ENCODE measurements around the gene DNAJC10. TPM values are rescaled to one million over a fixed set of nuclear protein-coding genes. Genes with fewer than 3 reads are reported as not detected.

The DNAJC10 gene
- total and polyA plus RNA-seq, 2 donors (not counting 3 experiments of a cell fraction or from before 2014, with no cell fraction given) = 45.1 to 201 TPM

GRCh38 chr2:182695776-182696175 lies 20.3 kb upstream of the DNAJC10 start:
- no peak for FAIRE-seq
- BruUV-seq (replicated peaks) = no TSS peak
- dilution Hi-C loops (cut with MboI; ENCODE audit: extremely low pct_ligation_motif_present, low sequenced_read_pairs) = no loop called here
- Histone ChIP-seq H4K20me1 (replicated peaks; ENCODE audit: control insufficient read depth, extremely low read depth, insufficient read depth, low read length) (no peaks in the 10 kb centered on the region), H3K4me1 (ENCODE audit: control insufficient read depth, extremely low read depth, insufficient read depth, low read length) (no peaks in the 10 kb centered on the region), H2AFZ (ENCODE audit: low read depth, low read length) (no peak overlapping the region), H3K27ac (ENCODE audit: insufficient read depth, low read depth, low read length) (no peak overlapping the region), H3K4me2 (ENCODE audit: insufficient read depth, low read length) (no peak overlapping the region), H3K9me3 (replicated peaks; ENCODE audit: control insufficient read depth, insufficient read depth, low read length) (no peaks in the 10 kb centered on the region), H3K36me3 (ENCODE audit: control insufficient read depth in 2 of 2, extremely low read depth in 1 of 2, insufficient read depth in 2 of 2, low read length in 2 of 2) (no peaks in the 10 kb centered on the region), H3K9me1 (replicated peaks; ENCODE audit: control insufficient read depth, extremely low read depth, insufficient read depth, low read length) (no peaks in the 10 kb centered on the region), H3K9ac (replicated peaks; ENCODE audit: extremely low read depth, insufficient read depth, low read length) (no peak overlapping the region), H3K79me2 (ENCODE audit: control insufficient read depth, insufficient read depth, low read length) (no peaks in the 10 kb centered on the region), H3K4me3 (replicated peaks in 1 of 3; ENCODE audit: insufficient read depth in 1 of 3, low read depth in 1 of 3, low read length in 3 of 3) (no peak overlapping the region), H3K27me3 (ENCODE audit: control insufficient read depth in 2 of 2, insufficient read depth in 2 of 2, low read length in 2 of 2) (no peaks in the 10 kb centered on the region)
- no peak for DNase-seq (ENCODE audit: low read depth, low spot score)
- no peak for TF ChIP-seq EZH2 (IDR thresholded peaks at IDR 0.05; ENCODE audit: borderline replicate concordance, low read depth, low read length, severe bottlenecking)
- no peak for TF ChIP-seq FOS (IDR thresholded peaks at IDR 0.05; ENCODE audit: borderline replicate concordance, insufficient read depth, low read length)
- TF ChIP-seq GATA2 (IDR thresholded peaks at IDR 0.05; ENCODE audit: insufficient read depth, insufficient read length, low read depth, low read length) = no peak
- TF ChIP-seq JUN (IDR thresholded peaks at IDR 0.05; ENCODE audit: borderline replicate concordance, insufficient read depth, insufficient read length, low read depth) = no peak
- TF ChIP-seq CTCF (IDR thresholded peaks at IDR 0.05; ENCODE audit: extremely low read depth in 1 of 2, insufficient read depth in 1 of 2, low read depth in 1 of 2, low read length in 2 of 2) = no peak
- TF ChIP-seq MYC (IDR thresholded peaks at IDR 0.05; ENCODE audit: low read depth, low read length) = no peak
- TF ChIP-seq POLR2AphosphoS5 (IDR thresholded peaks at IDR 0.05; ENCODE audit: insufficient read depth, low read depth, low read length) = no peak
- TF ChIP-seq POLR2A (IDR thresholded peaks at IDR 0.05; ENCODE audit: low read depth, low read length) = no peak
- TF ChIP-seq MAX (IDR thresholded peaks at IDR 0.05; ENCODE audit: insufficient read depth, insufficient read length) = no peak
- intact Hi-C loops (cut with micrococcal nuclease) = no loop called here
- ChIA-PET CTCF (no interaction called here), POLR2A (no interaction called here)
